Tibial nerve (tissue), 4 donors: ENCODE measurements around the gene SGK1.

ENCODE experiments used
- CTCF ChIP-seq, 5 experiments: fragments of 200-600 bp in 3 of 5; fragments of 450-650 bp in 2 of 5; sonication (generic) in 3 of 5; IDR thresholded peaks; one replicate each; pipeline ENCODE4 v1.5.1; 2016 to 2019; ENCODE audit warnings: antibody characterized with exemption in 5 of 5, mild to moderate bottlenecking in 3 of 5, moderate library complexity in 2 of 5
- EP300 ChIP-seq, 2 donors: sonication (generic); formaldehyde crosslinking; IDR thresholded peaks; one replicate each; pipeline ENCODE4 v1.6.1; 2017; ENCODE audit warnings: antibody characterized with exemption in 2 of 2, mild to moderate bottlenecking in 1 of 2
- POLR2A ChIP-seq, 2 donors: fragments of 450-650 bp; IDR thresholded peaks; one replicate each; pipeline ENCODE4 v1.6.1; 2017; ENCODE audit warnings: antibody characterized with exemption in 2 of 2, mild to moderate bottlenecking in 2 of 2, moderate library complexity in 2 of 2

- TF ChIP-seq EP300 (IDR thresholded peaks at IDR 0.05) (no peak), CTCF (IDR thresholded peaks at IDR 0.05) (no peak), POLR2A (IDR thresholded peaks at IDR 0.05) (no peak)
Measured at GRCh38 chr6:134131530-134132139, 186.3 kb downstream of the SGK1 start.
